ENCODE data around the gene CANT1. TPM values are rescaled to one million over a fixed set of nuclear protein-coding genes. Genes with fewer than 3 reads are reported as not detected.
A peak's percentile ranks its signal among the peaks of the same experiment; 100 is the strongest.

CANT1 gene
- total RNA-seq, 1 donor from 2014 or later: 23.1 TPM

- no peaks in the 10 kb centered on the region for H3K36me3 ChIP-seq
- H3K27ac ChIP-seq: peak overlapping the region; percentile 89
- H3K4me1 ChIP-seq: peaks cover 65% of the 10 kb centered on the region
- H3K4me3 ChIP-seq: no peak overlapping the region
- intact Hi-C loops (cut with DNase I): loop anchor here (5.0 to 10.0 kb wide), 2 partner anchors 48 to 110 kb away; partner anchors contain the start of gene TIMP2
- H3K9me3 ChIP-seq: no peaks in the 10 kb centered on the region
- DNase-seq (ENCODE audit: extremely low spot score in 2 of 2): no peak
- no peaks in the 10 kb centered on the region for H3K27me3 ChIP-seq
- TF ChIP-seq POLR2AphosphoS5 (IDR thresholded peaks at IDR 0.05; ENCODE audit: insufficient read depth in 1 of 2, low read depth in 1 of 2) (no peak), POLR2A (IDR thresholded peaks at IDR 0.05) (no peak)
- TF ChIP-seq, protein P1, sequence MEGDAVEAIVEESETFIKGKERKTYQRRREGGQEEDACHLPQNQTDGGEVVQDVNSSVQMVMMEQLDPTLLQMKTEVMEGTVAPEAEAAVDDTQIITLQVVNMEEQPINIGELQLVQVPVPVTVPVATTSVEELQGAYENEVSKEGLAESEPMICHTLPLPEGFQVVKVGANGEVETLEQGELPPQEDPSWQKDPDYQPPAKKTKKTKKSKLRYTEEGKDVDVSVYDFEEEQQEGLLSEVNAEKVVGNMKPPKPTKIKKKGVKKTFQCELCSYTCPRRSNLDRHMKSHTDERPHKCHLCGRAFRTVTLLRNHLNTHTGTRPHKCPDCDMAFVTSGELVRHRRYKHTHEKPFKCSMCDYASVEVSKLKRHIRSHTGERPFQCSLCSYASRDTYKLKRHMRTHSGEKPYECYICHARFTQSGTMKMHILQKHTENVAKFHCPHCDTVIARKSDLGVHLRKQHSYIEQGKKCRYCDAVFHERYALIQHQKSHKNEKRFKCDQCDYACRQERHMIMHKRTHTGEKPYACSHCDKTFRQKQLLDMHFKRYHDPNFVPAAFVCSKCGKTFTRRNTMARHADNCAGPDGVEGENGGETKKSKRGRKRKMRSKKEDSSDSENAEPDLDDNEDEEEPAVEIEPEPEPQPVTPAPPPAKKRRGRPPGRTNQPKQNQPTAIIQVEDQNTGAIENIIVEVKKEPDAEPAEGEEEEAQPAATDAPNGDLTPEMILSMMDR (IDR thresholded peaks at IDR 0.05): no peak
Measured at GRCh38 chr17:78972507-78973105, 37.0 kb downstream of the CANT1 start.

DNA sequence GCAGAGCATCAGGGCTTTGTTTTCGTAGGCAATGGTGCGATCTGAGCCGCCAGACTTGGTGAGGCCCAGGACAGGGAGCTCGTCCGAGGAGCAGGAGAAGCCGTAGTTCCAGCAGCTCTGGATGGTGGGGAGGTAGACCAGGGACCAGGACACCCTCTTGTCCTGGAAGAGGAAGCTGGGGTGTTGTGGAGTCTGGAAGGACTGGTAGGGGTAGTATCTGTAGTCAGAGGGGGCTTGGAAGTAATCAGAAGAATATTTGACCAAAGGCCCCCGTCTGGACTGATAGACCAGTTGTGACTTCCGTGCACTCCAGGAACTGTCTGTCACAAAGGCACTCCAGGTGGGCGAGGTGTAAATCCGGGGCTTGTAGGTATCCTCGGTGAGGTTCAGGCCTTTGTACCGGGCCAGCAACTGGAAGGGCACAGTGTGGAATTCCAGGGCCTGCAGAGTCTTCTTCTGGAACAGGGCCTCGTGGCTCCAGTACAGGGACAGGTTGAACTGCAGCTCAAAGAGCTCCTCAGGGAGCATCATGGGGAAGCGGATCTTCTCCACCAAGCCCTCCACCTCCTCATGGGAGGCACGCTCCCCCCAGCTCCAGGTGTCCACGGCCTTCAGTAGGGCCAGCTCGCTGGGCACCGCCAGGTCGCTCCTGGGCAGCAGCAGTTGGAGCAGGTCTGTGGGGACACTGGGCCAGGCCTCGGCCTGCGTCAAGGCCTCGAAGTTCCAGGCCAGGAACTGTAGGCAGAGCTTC, 37.6 kb downstream of the CANT1 start:
- peaks cover 58% of the 10 kb centered on the region for H3K4me1 ChIP-seq
- TF ChIP-seq POLR2AphosphoS5 (IDR thresholded peaks at IDR 0.05; ENCODE audit: insufficient read depth in 1 of 2, low read depth in 1 of 2) (no peak), POLR2A (IDR thresholded peaks at IDR 0.05) (no peak)
- TF ChIP-seq, protein P1 (IDR thresholded peaks at IDR 0.05): no peak
- intact Hi-C loops (cut with DNase I): loop anchor here (5.0 to 10.0 kb wide), 2 partner anchors 47 to 110 kb away; partner anchors contain the start of gene TIMP2
- H3K27ac ChIP-seq: peak overlapping the region; percentile 89
- DNase-seq (ENCODE audit: extremely low spot score in 2 of 2): no peak
- H3K27me3 ChIP-seq: no peaks in the 10 kb centered on the region
- H3K36me3 ChIP-seq: no peaks in the 10 kb centered on the region
- no peak overlapping the region for H3K4me3 ChIP-seq
- no peaks in the 10 kb centered on the region for H3K9me3 ChIP-seq

DNA sequence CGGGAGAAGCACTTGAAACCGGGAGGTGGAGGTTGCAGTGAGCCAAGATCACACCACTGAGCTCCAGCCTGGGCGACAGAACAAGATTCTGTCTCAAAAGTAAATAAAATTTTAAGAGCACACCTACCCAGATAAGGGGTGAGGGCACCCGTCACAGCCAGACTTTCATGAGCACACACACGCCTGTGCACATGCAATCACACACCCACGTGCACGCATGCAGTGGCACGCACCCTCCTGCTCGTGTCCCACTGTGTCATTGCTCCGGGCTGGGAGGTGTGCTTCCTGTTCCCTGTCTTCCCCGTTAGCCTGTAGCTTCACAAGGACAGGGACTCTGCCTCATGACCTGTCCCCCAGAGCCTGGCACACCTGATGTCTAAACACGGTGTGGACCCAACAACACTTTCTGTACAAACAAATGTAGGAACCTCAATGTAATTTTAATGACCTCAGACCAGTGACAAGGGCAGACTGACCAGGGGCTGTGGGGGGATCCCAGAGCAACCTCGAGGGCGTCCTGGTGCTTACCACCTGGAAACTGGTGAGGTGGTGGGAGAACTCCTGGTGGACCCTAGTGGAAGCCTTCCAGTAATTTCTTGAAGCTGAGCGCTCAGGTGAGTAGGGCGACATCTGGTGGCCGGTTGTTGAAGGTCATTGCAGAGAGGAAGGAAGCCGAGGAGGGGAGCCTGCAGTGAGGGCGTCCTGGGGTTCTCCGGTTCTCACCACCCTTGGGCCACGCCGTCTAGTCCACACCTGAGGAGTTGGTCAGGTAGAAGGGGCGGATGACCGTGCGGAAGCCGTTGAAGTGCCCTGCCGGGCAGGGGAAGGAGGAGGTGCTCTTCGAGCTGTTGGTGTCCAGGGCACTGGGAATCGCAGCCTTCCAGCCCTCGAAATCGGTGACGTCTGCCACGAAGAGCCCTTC, 38.5 kb downstream of the CANT1 start:
- H3K27ac ChIP-seq: peak overlapping the region; percentile 89
- no peak overlapping the region for H3K4me3 ChIP-seq
- intact Hi-C loops (cut with DNase I): loop anchor here (5.0 to 10.0 kb wide), 2 partner anchors 46 to 109 kb away; partner anchors contain the start of gene TIMP2
- TF ChIP-seq, protein P1 (IDR thresholded peaks at IDR 0.05): peak; percentile 78 to 95 (median 92)
- no peak for TF ChIP-seq POLR2A (IDR thresholded peaks at IDR 0.05)
- peak in 1 of 2 donors; percentile 36 for TF ChIP-seq POLR2AphosphoS5 (IDR thresholded peaks at IDR 0.05; ENCODE audit: insufficient read depth in 1 of 2, low read depth in 1 of 2)
- DNase-seq (ENCODE audit: extremely low spot score in 2 of 2): no peak
- no peaks in the 10 kb centered on the region for H3K36me3 ChIP-seq
- H3K27me3 ChIP-seq: no peaks in the 10 kb centered on the region
- peaks cover 50% of the 10 kb centered on the region for H3K4me1 ChIP-seq
- no peaks in the 10 kb centered on the region for H3K9me3 ChIP-seq

DNA sequence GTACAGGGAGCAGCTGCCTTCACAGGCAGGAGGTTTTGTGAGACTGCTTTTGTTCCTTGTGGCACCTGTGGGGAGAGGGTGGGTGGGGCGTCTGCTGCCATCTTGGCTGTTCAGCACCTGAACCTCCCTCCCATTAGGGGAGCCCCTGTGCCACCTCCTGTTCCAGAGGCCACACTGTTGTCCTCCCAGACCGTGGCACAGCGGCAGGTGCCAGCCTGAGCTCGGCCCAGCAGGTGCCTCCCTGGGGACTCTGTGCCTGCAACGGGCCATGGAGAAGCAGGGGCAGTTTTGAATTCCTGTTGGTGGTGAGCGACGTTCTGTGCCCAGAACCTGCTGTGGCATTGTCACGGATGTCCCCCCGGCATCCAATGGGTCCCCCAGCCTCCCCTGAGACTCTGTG, 39.7 kb downstream of the CANT1 start:
- TF ChIP-seq POLR2A (IDR thresholded peaks at IDR 0.05) (no peak), POLR2AphosphoS5 (IDR thresholded peaks at IDR 0.05; ENCODE audit: insufficient read depth in 1 of 2, low read depth in 1 of 2) (no peak)
- TF ChIP-seq, protein P1 (IDR thresholded peaks at IDR 0.05): no peak
- no peaks in the 10 kb centered on the region for H3K9me3 ChIP-seq
- DNase-seq (ENCODE audit: extremely low spot score in 2 of 2): no peak
- peaks cover 37% of the 10 kb centered on the region for H3K4me1 ChIP-seq
- H3K27ac ChIP-seq: no peak overlapping the region
- H3K36me3 ChIP-seq: no peaks in the 10 kb centered on the region
- intact Hi-C loops (cut with DNase I): loop anchor here (5.0 to 10.0 kb wide), 2 partner anchors 45 to 108 kb away; partner anchors contain the start of gene TIMP2
- no peaks in the 10 kb centered on the region for H3K27me3 ChIP-seq
- H3K4me3 ChIP-seq: no peak overlapping the region
